Tibial artery (tissue), 4 donors: ENCODE data around the gene MAPK6.
"Not testable (repeated sequence)": the region's sequence is repeated elsewhere in the genome, so short reads cannot be mapped to it uniquely, and the experiment has no call there.

ENCODE experiments used
- DNase-seq, 2 donors: peaks; one replicate each; pipeline ENCODE4 v3.0.0-alpha.2; 2019
- H3K27ac ChIP-seq, 2 donors: fragments of 200-600 bp; sonication (generic) in 1 of 2; 1 replicate in 1 of 2; 2 replicates in 1 of 2; pipeline ENCODE4 v1.5.1; 2018 to 2019; ENCODE audit warnings: mild to moderate bottlenecking in 1 of 2
- H3K27me3 ChIP-seq, 2 donors: fragments of 200-600 bp; sonication (generic) in 1 of 2; one replicate each; pipeline versions ENCODE4 v1.5.1 to v1.6.0; 2016 to 2019
- H3K36me3 ChIP-seq, 3 donors: fragments of 200-600 bp; sonication (generic) in 2 of 3; one replicate each; pipeline ENCODE4 v1.5.1; 2016 to 2019; ENCODE audit warnings: mild to moderate bottlenecking in 2 of 3
- H3K4me1 ChIP-seq, 4 donors: fragments of 200-600 bp; sonication (generic) in 2 of 4; 1 replicate in 3 of 4; 2 replicates in 1 of 4; pipeline ENCODE4 v1.5.1; 2016 to 2019
- H3K4me3 ChIP-seq, 2 donors: fragments of 200-600 bp; sonication (generic) in 1 of 2; 1 replicate in 1 of 2; 2 replicates in 1 of 2; pipeline ENCODE4 v1.5.1; 2018 to 2019; ENCODE audit warnings: mild to moderate bottlenecking in 2 of 2
- H3K9me3 ChIP-seq, 3 donors: fragments of 200-600 bp; sonication (generic) in 1 of 3; one replicate each; pipeline ENCODE4 v1.5.1; 2016 to 2019
- intact Hi-C: fragments of 100-400 bp; cut with DNase I; formaldehyde crosslinking; loops from one replicate; pipeline ENCODE4 v1.15.0; 2023; ENCODE audit warnings: low total_unique reads
- TF ChIP-seq, protein P1 (sequence below), 2 experiments: fragments of 200-600 bp in 1 of 2; fragments of 450-650 bp in 1 of 2; IDR thresholded peaks; one replicate each; pipeline ENCODE4 v1.5.1; 2017 to 2019; ENCODE audit warnings: antibody characterized with exemption in 2 of 2, mild to moderate bottlenecking in 1 of 2, moderate library complexity in 1 of 2

Gene MAPK6

GRCh38 chr15:52054381-52054780 lies 35.4 kb downstream of the MAPK6 start:
- intact Hi-C loops = no loop called here
- peaks cover 33 to 55% (median 40%) of the 10 kb centered on the region in 3 donors for H3K36me3 ChIP-seq

GRCh38 chr15:52054858-52055257 lies 35.8 kb downstream of the MAPK6 start:
- peaks cover 37 to 57% (median 45%) of the 10 kb centered on the region in 3 donors for H3K36me3 ChIP-seq
- intact Hi-C loops, H3K4me3 ChIP-seq, H3K4me1 ChIP-seq, DNase-seq, H3K27me3 ChIP-seq, H3K27ac ChIP-seq, H3K9me3 ChIP-seq: not testable (repeated sequence)

More at GRCh38 chr15:52054381-52054780, 35.4 kb downstream of the MAPK6 start:
- no peak for DNase-seq
- no peaks in the 10 kb centered on the region for H3K4me1 ChIP-seq
- no peaks in the 10 kb centered on the region for H3K9me3 ChIP-seq
- no peak overlapping the region for H3K4me3 ChIP-seq
- no peak overlapping the region for H3K27ac ChIP-seq
- TF ChIP-seq, protein P1, sequence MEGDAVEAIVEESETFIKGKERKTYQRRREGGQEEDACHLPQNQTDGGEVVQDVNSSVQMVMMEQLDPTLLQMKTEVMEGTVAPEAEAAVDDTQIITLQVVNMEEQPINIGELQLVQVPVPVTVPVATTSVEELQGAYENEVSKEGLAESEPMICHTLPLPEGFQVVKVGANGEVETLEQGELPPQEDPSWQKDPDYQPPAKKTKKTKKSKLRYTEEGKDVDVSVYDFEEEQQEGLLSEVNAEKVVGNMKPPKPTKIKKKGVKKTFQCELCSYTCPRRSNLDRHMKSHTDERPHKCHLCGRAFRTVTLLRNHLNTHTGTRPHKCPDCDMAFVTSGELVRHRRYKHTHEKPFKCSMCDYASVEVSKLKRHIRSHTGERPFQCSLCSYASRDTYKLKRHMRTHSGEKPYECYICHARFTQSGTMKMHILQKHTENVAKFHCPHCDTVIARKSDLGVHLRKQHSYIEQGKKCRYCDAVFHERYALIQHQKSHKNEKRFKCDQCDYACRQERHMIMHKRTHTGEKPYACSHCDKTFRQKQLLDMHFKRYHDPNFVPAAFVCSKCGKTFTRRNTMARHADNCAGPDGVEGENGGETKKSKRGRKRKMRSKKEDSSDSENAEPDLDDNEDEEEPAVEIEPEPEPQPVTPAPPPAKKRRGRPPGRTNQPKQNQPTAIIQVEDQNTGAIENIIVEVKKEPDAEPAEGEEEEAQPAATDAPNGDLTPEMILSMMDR (IDR thresholded peaks at IDR 0.05) = no peak
- no peaks in the 10 kb centered on the region for H3K27me3 ChIP-seq

DNA sequence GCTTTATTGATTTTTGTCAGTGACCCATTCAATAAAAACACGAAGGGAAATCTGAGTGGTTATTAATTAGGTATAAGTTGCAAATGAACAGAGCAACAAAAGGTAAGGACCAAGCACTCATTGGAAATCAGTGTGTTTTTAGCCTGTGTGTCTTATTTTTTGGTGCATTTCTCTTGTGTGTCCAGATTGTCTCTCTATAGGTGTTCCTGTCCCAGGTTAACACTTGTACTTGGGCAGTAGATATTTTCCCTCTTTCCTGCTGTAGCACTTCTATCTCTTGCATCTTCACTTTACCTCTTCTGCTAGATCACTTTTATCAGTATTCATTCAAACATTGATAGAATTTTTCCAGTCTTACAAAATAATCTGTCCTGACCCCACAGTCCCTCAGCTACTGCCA lies 37.0 kb downstream of the MAPK6 start:
- Histone ChIP-seq H3K4me3 (no peak overlapping the region), H3K27ac (no peak overlapping the region), H3K9me3 (no peaks in the 10 kb centered on the region), H3K4me1 (no peaks in the 10 kb centered on the region), H3K36me3 (peaks cover 41 to 59% (median 53%) of the 10 kb centered on the region in 3 donors), H3K27me3 (no peaks in the 10 kb centered on the region)
- TF ChIP-seq, protein P1 (IDR thresholded peaks at IDR 0.05) = no peak
- intact Hi-C loops = no loop called here
- no peak for DNase-seq

DNA sequence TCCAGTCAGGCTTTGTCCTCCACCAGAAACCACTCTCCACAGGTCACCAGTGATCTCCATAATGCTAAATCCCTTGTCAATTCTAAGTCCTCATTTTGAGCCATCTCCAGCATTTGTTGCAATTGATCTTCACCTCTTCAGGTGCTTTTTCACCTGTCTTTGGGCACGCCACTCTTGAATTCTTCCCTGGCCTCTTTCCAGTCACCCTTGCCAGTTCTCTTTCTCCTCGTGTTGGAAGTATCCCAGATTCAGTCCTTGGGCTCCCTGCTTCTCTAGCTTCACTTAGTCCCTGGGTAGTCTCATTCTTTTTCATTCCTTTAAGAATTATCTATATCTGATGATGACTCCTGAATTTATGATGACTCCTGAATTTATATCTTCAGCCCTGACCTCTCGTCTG lies 37.5 kb downstream of the MAPK6 start:
- intact Hi-C loops = no loop called here
- Histone ChIP-seq H3K27ac (no peak overlapping the region), H3K9me3 (no peaks in the 10 kb centered on the region), H3K36me3 (peaks cover 39 to 59% (median 54%) of the 10 kb centered on the region in 3 donors), H3K4me1 (no peaks in the 10 kb centered on the region), H3K4me3 (no peak overlapping the region), H3K27me3 (no peaks in the 10 kb centered on the region)
- TF ChIP-seq, protein P1 (IDR thresholded peaks at IDR 0.05) = no peak
- no peak for DNase-seq

- H3K4me1 ChIP-seq = no peaks in the 10 kb centered on the region
- no peak overlapping the region for H3K27ac ChIP-seq
- peaks cover 40 to 62% (median 56%) of the 10 kb centered on the region in 3 donors for H3K36me3 ChIP-seq
- H3K27me3 ChIP-seq = no peaks in the 10 kb centered on the region
- no peaks in the 10 kb centered on the region for H3K9me3 ChIP-seq
- intact Hi-C loops = no loop called here
- H3K4me3 ChIP-seq = no peak overlapping the region
- TF ChIP-seq, protein P1 (IDR thresholded peaks at IDR 0.05) = no peak
- DNase-seq = no peak
Measured at GRCh38 chr15:52057996-52058395, 39.0 kb downstream of the MAPK6 start.

- no peak overlapping the region for H3K27ac ChIP-seq
- intact Hi-C loops = no loop called here
- no peaks in the 10 kb centered on the region for H3K9me3 ChIP-seq
- no peak for DNase-seq
- TF ChIP-seq, protein P1 (IDR thresholded peaks at IDR 0.05) = no peak
- H3K4me1 ChIP-seq = no peaks in the 10 kb centered on the region
- no peaks in the 10 kb centered on the region for H3K27me3 ChIP-seq
- H3K36me3 ChIP-seq = peaks cover 59 to 79% (median 66%) of the 10 kb centered on the region in 3 donors
- H3K4me3 ChIP-seq = no peak overlapping the region
Measured at GRCh38 chr15:52060501-52060900, 41.5 kb downstream of the MAPK6 start.
